Prostate gland (tissue), 2 donors: ENCODE measurements around the gene CCSER1. TPM values are rescaled to one million over a fixed set of nuclear protein-coding genes. Genes with fewer than 3 reads are reported as not detected.
"Not testable (repeated sequence)": the region's sequence is repeated elsewhere in the genome, so short reads cannot be mapped to it uniquely, and the experiment has no call there.

ENCODE experiments used
- DNase-seq: peaks from one replicate; pipeline ENCODE4 v3.0.0-alpha.2; 2019; ENCODE audit warnings: low spot score
- H3K27ac ChIP-seq, 2 donors: fragments of 200-600 bp; sonication (generic); 2 replicates each; pipeline ENCODE4 v1.5.1; 2017 to 2019
- H3K27me3 ChIP-seq: fragments of 200-600 bp; sonication (generic); replicated peaks from 2 replicates; pipeline ENCODE4 v1.5.1; 2019; ENCODE audit not compliant: insufficient read depth
- H3K36me3 ChIP-seq, 2 donors: fragments of 200-600 bp; sonication (generic); 1 replicate in 1 of 2; 2 replicates in 1 of 2; pipeline versions ENCODE4 v1.5.1 to v1.8.1; 2017 to 2019
- H3K4me1 ChIP-seq: fragments of 200-600 bp; sonication (generic); replicated peaks from 2 replicates; pipeline ENCODE4 v1.5.1; 2019
- H3K4me3 ChIP-seq, 2 donors: fragments of 200-600 bp; sonication (generic); 2 replicates each; pipeline ENCODE4 v1.5.1; 2017 to 2019
- H3K9me3 ChIP-seq: fragments of 200-600 bp; sonication (generic); 2 replicates; pipeline ENCODE4 v1.5.1; 2017
- CTCF ChIP-seq, 4 experiments: fragments of 200-600 bp in 2 of 4; fragments of 450-650 bp in 2 of 4; sonication (generic) in 2 of 4; IDR thresholded peaks; 1 replicate in 3 of 4; 2 replicates in 1 of 4; pipeline ENCODE4 v1.5.1; 2016 to 2019; ENCODE audit warnings: antibody characterized with exemption in 4 of 4, mild to moderate bottlenecking in 2 of 4, moderate library complexity in 2 of 4
- POLR2A ChIP-seq: fragments of 450-650 bp; IDR thresholded peaks from one replicate; pipeline ENCODE4 v1.6.1; 2016; ENCODE audit warnings: antibody characterized with exemption, mild to moderate bottlenecking
- POLR2AphosphoS5 ChIP-seq: sonication (generic); formaldehyde crosslinking; IDR thresholded peaks from one replicate; pipeline ENCODE4 v1.6.1; 2017; ENCODE audit warnings: antibody characterized with exemption
- WGBS: methylation state at CpG from one replicate; pipeline ENCODE4 v1.1.5; 2018; 5-methylcytosine and 5-hydroxymethylcytosine counted together
- intact Hi-C: fragments of 100-400 bp; cut with DNase I; formaldehyde crosslinking; loops from one replicate; pipeline ENCODE4 v1.14.2; 2022
- total RNA-seq, 2 donors: library from RNA; depleted of rRNA; stranded (reverse); fragments of >200 nt; gene quantifications; one replicate each; pipeline ENCODE4 v1.1.0, GENCODE V29; 2016

Gene CCSER1
- total RNA-seq, 2 donors from 2014 or later, result 11.9 to 32.2 TPM

DNA sequence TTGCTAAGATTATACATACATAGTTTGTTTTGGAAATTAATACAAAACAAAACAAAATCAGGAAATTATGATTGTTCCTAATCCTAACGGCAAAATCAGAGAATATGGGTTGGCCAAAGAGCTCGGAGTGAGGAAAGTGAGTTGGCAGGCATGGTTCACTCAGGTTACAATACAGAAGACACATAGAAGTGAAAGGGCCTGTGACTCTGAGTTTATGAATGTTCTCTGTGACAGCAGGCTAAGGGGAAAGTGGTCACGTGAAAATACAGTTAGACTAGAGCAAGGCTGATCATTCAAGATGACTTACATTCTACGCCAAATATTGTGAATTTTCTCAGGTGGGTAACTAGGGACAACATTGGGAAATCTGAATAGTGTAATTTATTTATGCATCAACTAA is 1001.3 kb downstream of the CCSER1 start:
- WGBS, result 91% methylated on average over 4 of the region's 4 CpGs
- no peaks in the 10 kb centered on the region for H3K36me3 ChIP-seq
- intact Hi-C loops, result no loop called here
- DNase-seq, result no peak
- H3K27me3 ChIP-seq, result no peaks in the 10 kb centered on the region
- H3K4me1 ChIP-seq, result no peaks in the 10 kb centered on the region
- H3K27ac ChIP-seq, result no peak overlapping the region
- no peaks in the 10 kb centered on the region for H3K9me3 ChIP-seq
- no peak overlapping the region for H3K4me3 ChIP-seq
- TF ChIP-seq POLR2AphosphoS5 (no peak), POLR2A (no peak), CTCF (IDR thresholded peaks at IDR 0.05) (no peak)

DNA sequence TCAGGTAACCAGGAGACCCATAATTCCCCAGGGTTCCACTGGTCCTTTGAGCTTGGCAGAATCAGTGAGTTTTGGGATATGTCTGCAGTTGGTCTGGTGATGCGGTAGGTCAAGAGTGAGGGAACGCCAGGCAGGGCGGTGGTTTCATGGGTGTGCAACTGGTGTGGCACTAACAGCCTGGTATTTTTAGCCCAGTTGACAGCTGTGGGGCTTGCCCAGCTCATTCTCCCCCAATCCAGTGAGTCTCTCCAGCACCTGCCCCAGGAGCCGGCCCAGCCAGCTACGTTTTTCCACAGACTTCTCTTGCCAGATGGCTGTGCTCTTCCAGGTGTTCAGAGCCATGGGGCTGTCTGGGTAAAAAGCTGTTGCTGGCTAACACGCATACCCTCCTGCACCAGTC is 1019.9 kb downstream of the CCSER1 start:
- H3K27ac ChIP-seq, result no peak overlapping the region
- intact Hi-C loops, result no loop called here
- H3K36me3 ChIP-seq, result no peaks in the 10 kb centered on the region
- H3K9me3 ChIP-seq, result no peaks in the 10 kb centered on the region
- TF ChIP-seq POLR2AphosphoS5 (no peak), CTCF (IDR thresholded peaks at IDR 0.05) (no peak), POLR2A (no peak)
- no peaks in the 10 kb centered on the region for H3K27me3 ChIP-seq
- no peak for DNase-seq
- WGBS, result 87% methylated on average over 5 of the region's 6 CpGs
- H3K4me3 ChIP-seq, result no peak overlapping the region
- no peaks in the 10 kb centered on the region for H3K4me1 ChIP-seq

DNA sequence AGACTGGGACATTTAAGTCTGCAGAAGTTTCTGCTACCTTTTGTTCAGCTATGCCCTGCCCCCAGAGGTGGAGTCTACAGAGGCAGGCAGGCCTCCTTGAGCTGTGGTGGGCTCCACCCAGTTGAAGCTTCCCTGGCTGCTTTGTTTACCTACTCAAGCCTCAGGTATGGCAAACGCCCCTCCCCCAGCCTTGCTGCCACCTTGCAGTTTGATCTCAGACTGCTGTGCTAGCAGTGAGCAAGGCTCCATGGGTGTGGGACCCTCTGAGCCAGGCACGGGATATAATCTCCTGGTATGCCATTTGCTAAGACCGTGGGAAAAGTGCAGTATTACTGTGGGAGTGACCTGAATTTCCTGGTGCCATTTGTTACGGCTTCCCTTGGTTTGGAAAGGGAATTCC is 1026.8 kb downstream of the CCSER1 start:
- WGBS, result 96% methylated on average over 4 of the region's 4 CpGs
- intact Hi-C loops, result not testable (repeated sequence)

GRCh38 chr4:91167864-91168653 is 1040.9 kb downstream of the CCSER1 start:
- H3K4me1 ChIP-seq, H3K9me3 ChIP-seq, H3K27ac ChIP-seq, H3K4me3 ChIP-seq, H3K27me3 ChIP-seq, intact Hi-C loops, H3K36me3 ChIP-seq, DNase-seq: not testable (repeated sequence)
- 93% methylated on average over 41 of the region's 42 CpGs for WGBS

More for the DNA sequence above, 1026.8 kb downstream of the CCSER1 start:
- H3K27me3 ChIP-seq, DNase-seq, H3K4me3 ChIP-seq, H3K27ac ChIP-seq, H3K9me3 ChIP-seq, H3K4me1 ChIP-seq, H3K36me3 ChIP-seq: not testable (repeated sequence)

GRCh38 chr4:91170768-91171167 is 1043.6 kb downstream of the CCSER1 start:
- Histone ChIP-seq H3K4me1 (no peaks in the 10 kb centered on the region), H3K27me3 (no peaks in the 10 kb centered on the region), H3K27ac (no peak overlapping the region), H3K36me3 (no peaks in the 10 kb centered on the region), H3K9me3 (no peaks in the 10 kb centered on the region), H3K4me3 (no peak overlapping the region)
- no peak for DNase-seq
- intact Hi-C loops, result no loop called here
- TF ChIP-seq POLR2A (no peak), POLR2AphosphoS5 (no peak), CTCF (IDR thresholded peaks at IDR 0.05) (no peak)

DNA sequence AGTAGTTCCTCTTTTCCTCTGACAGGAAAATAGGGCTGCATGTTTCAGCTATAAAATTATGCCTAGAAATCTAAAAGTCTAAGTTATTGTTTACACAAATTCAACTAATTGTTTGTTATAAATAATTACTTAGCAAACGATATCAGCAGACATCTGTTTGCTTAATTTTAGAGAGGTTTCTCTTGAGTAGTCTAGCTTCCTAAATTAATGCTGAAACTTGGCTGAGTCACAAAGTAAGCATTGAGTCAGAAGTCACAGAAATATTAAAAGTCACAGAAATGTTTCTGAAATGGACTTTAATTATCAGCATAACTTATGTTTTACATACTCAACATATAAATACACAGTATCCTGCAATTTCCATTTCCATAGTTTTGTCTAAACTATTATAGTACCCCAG is 1044.0 kb downstream of the CCSER1 start:
- WGBS, result 33% methylated on average over 1 of the region's 1 CpG
- no peaks in the 10 kb centered on the region for H3K9me3 ChIP-seq
- DNase-seq, result no peak
- H3K36me3 ChIP-seq, result no peaks in the 10 kb centered on the region
- H3K4me1 ChIP-seq, result no peaks in the 10 kb centered on the region
- no peak for TF ChIP-seq POLR2A
- no peak for TF ChIP-seq CTCF (IDR thresholded peaks at IDR 0.05)
- no peak for TF ChIP-seq POLR2AphosphoS5
- intact Hi-C loops, result no loop called here
- no peak overlapping the region for H3K27ac ChIP-seq
- H3K4me3 ChIP-seq, result no peak overlapping the region
- no peaks in the 10 kb centered on the region for H3K27me3 ChIP-seq

GRCh38 chr4:91185061-91185460 is 1057.9 kb downstream of the CCSER1 start:
- H3K27me3 ChIP-seq, intact Hi-C loops, H3K36me3 ChIP-seq, H3K4me3 ChIP-seq, H3K27ac ChIP-seq, H3K9me3 ChIP-seq, H3K4me1 ChIP-seq, DNase-seq: not testable (repeated sequence)
- 86% methylated on average over 1 of the region's 1 CpG for WGBS
